Stimulated activated CD4-positive, alpha-beta T cell treated with anti-CD3 and anti-CD28 coated beads, Interleukin-12 subunit alpha, Interleukin-12 subunit beta, amount 100 ng/mL, for 4 hours (primary cell): ENCODE data around the gene CMTM7.

Source experiments
- DNase-seq: peaks from one replicate; pipeline ENCODE4 v3.0.0-alpha.2; 2020

CMTM7 gene

DNA sequence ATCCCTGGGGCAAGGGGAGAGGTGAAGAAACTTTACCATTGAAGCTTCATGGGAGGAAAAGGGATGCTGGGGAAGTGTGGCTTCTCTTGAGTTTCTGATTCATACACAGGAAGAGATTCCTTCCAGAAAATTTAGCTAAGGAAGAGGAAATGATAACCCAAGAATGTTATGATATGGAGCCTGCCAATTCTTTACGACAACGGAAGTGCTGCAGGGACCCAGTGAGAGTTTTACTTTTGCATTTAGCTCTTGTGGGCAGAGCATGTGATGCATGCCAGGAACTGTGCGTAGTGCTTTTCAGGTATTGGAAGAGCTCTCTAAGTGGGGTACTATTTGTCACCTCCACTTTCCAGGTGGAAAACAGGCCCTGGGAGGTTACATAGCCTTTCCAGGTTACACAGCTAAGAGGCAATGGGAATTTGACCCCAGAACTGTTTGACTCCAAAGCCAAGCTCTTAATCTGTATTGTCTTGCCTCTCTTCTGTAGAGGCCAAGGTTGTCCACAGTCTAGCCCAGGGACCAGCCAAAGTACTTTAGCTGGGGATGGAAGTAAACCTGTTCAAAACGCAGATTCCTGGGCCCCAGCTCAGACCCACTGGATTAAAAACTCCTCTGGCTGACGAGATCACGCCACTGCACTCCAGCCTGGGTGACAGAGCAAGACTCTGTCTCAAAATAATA is 23.0 kb downstream of the CMTM7 start:
- no peak for DNase-seq

DNA sequence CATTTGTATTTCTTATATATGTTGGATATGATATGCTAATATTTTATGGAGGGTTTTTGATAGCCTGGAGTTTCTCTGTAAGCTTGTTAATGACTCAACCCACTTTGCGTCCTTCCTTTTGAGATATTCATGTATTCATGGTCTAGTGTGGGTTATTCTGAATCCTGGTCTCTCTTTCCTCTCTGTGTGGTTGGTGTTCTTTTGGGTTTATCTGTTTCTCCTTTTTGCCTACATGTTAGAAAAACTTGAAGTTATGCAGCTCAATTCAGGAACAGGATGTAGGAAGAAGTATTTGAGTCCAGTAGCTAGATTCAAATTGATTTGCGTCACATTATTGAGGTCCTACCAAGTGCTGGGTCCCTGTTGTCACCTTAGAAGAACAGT is 28.1 kb downstream of the CMTM7 start:
- DNase-seq, result no peak

DNA sequence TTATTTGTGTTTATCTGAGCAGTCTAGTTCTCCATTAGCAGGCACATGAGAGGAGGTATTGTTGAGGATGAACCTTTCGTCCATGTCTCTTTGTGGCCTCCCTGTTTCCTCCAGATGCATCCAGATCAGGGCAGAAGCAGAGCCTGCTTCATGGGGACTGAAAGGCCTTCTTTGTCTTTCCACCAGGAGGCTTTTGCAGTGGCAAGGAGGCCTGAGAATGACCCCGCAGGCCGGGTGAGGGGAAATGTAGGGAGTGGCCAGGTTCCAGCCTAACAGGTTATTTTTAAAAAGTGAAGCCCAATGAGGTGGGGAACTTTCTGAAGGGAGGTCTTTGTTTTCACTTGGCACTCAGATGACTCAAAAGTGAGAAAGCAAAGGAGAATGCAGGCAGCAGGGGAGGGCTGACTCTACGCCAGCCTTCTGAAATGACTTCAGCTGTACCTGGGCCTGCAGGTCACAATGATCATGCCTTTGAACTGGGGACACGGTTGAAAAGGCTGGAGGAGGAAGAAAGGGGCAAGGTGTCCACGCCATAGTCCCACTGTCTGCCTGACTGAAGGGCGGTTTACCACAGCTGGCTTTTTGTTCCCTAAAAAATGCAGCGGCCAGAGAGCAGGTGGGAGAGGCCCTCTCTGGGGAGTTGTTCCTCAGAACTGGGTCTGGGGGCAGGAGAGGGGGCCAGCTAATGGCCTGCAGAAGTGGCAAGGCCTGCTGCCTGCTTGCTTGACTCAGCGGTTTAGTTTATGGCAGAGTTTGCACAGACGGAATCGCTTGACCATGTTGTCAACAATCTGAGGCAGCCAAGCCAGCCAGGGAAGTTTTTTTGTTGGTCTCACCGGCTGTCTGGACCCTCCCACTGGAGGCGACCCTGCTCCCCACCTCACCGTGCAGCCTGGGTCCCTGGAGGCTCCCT is 28.7 kb downstream of the CMTM7 start:
- DNase-seq, result no peak

DNA sequence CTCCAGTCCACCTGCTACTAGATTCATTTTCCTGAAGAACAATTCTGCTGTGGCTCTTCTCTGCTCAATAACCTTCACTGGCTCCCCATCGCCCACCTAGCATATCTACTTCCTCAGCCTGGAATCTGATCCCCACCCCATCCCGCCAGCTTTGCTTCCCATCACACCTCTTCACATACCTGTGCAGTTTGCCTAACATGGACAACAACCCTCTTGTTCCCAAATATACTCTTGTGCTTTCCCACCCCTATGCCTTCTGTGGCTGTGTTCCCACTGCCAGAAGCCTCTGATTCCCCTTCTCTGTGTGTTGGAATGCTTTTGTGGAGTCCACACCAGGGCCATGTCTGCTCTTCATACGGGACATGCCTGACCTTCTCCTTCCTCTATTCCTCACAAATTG is 29.5 kb downstream of the CMTM7 start:
- no peak for DNase-seq

DNA sequence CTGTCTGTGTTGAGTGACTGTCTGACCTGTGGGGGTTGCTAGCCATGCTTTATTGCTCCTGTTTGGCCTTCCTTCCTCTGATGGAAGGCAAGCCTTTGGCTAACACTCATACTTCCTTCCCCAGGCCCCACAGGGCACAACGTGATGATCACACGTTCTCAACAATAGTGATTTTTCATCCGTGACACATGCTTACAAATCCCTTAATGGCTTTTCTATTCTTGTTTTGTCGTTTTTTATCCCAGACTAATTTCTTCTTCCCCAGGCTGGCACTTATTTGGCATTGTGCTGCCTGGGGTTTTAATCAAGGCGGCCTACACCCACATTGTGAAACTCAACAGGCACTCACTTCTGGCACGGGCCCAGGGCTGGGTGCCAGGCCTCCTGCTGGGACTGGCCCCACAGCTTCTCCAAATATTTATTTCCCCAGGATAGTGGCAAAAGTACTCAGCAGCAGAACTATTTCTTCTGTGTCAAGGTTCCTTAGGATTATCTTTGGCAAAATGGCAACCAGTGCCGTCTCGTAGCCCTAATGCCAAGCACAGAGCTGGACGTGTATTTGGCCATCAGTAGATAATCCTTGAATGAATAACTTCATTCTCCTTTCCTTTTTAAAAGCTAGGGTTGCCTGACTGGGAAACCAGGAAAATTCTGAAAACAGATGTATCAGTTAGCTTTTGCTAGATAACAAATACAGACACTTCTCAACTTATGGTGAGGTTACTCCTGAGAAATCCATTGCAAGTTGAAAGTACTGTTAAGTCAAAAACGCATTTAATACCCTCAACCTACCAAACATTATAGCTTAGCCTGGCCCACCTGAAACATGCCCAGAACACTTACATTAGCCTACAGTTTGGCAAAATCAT is 30.6 kb downstream of the CMTM7 start:
- DNase-seq, result no peak

DNA sequence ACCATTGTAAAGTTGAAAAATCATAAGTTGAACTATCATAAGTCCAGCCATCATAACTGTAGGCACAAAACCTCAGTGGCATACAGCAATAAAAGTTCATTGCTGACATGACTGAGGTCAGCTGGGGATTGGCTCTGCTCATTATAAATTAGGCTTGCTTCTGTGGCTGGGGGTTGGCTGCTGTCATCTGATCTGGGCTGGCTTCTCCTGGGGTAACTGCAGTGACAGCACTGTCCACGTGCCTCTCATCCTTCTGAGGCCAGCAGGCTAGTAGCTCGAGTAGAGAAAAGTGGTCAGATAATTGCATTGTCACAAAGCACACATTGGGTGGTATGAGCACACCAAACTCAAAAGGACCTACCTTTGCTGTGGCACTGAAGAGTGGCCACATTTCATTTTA is 31.3 kb downstream of the CMTM7 start:
- DNase-seq, result no peak

DNA sequence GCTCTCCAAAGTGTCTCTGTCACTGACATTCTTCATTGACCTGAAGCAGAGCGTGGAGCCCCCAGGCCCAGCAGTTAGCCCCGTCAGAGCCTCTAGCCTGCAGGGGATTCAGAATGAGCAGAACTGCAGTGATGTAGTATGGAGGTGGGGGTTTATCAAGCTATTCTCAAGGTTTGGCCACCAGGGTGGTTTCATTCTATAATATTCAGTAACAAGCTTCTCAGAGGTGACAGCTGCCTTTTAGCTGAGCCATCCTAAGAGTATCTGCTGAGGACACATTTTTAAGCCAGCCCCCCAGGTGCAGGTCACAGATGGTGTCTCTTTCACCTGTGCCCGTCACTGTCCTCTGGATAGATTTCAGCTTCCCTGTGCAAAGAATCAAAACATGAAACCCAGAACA is 31.9 kb downstream of the CMTM7 start:
- DNase-seq, result no peak

DNA sequence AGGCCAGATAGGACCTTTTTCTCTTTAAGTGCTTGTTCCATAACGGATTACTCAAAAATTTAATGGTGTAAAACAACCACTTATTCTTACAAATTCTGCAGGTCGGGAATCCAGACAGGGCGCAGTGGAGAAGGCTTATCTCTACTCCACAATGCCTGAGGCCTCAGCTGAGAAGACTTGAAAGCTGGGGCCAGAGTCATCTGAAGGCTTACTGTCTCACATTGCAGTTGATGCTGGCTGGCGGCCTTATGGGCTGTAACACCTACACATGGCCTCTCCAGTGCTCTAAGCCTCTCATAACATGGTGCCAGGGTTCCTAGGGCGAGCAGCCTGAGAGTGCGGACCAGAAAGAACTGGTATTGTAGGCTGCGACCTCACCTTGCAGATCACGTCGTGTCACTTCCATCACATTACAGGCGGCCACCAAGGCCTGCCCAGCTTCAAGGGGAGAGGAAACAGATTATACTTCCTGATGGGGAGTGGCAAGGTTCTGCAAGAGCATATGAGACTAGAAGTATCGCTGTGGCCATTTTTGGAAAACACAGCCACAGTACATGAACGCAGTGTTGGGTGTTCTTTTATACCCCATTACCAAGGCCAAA is 32.4 kb downstream of the CMTM7 start:
- DNase-seq, result no peak

DNA sequence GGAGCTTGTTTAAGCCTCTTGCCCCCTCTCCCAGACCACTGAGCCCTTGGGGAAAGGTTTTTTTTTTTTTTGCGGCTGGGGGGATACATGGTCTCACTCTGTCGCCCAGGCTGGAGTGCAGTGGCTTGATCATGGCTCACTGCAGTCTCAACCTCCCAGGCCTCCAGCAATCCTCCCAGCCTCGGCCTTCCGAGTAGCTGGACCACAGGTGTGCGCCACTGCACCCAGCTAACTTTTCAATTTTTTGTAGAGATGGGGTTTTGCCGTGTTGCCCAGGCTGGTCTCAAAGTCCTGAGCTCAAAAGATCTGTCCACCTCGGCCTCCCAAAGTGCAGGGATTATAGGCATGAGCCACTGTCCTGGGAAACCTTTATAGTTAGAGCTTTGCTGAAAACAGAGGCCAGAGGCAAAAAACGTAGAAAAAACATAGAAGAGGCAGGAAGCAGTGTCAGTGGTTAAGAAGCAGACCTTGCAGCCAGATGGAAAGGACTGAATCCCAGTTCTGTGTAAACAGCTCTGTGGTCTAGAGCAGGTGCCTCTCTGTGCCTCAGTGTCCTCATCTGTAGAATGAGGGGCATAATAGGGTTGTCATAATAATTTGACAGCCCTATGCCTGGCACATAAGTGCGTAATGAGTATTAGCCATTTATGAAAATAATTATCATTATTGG is 33.1 kb downstream of the CMTM7 start:
- DNase-seq, result no peak

DNA sequence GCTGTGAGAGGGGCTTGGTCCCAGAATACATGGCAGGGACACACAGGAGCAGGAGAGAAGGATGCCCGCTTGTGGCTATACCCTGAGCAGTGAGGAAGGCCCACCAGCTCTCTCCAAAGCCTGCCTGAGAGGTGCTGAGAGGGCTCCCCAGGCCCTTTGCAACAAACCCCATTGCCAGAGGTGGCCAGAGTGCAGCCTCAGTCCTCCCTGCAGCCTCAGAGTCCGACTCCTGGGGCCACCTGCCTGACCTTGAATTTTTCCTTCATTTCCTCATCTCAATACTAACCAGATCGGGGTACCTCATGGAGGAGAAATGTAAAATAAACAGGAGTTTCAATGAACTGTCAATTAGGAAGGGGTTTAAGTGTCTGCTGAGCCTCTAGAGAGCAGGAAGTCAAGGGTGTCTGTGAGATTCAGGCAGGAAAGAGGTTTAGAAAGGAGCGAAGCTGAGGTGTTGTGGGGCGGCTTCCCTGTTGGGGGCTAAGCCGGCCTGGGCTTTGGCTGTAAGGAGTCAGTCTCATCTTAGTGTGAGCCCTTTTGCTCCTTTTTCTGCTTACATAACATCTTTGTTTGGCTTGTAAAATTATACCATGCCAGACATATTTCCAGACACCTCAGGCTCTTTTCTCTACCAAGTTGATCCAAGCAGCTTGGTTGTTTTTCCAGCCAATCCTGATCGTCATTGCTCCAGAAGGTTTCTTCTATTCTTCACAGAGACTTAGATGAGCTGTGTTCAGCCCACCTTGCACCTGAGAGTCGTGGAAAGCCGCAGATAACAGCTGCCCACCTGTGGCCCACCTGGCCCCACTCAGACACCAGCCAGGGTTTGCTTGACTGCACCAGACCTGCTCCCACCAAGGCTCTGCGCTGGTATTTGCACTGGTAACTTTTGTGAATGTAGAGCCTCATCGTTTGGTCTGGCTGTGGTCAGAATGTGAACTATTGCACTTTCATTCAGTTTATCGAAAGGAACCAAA is 36.7 kb downstream of the CMTM7 start:
- no peak for DNase-seq

DNA sequence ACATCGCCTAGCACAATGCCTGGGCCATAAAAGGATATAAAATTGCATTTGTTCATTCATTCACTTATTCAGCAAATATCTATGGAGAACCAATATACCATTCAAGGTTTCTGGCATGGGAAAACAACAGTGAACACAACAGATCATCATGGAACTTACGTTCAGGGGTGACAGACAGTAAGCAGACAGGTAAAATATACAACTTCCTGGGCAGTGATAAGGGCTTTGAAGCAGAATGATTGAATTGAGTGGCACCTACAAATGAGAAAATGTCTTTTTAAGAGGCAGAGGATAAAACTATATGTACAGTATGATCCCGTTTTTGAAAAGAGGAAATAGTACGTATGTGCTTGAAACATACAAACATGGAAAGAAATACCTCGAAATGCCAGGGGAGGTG is 39.2 kb downstream of the CMTM7 start:
- DNase-seq, result no peak

DNA sequence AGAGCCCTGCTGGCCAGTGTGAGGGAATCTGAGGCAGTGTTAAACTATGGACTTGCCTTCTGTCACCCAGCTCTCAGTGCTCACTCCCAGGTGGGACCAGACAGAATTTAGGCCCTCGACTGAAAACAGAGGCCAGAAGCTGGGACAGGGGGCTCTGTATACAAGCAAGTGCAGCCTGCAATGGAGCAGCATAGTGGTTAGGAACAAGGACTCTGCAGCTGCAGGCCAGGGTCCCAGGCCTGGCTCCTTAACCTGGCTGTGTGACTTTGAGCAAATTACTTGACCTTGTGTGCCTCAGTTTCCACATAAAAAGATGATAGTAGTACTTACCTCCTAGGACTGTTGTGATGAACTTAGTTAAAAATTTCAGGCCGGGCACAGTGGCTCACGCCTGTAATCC is 39.8 kb downstream of the CMTM7 start:
- DNase-seq, result no peak

DNA sequence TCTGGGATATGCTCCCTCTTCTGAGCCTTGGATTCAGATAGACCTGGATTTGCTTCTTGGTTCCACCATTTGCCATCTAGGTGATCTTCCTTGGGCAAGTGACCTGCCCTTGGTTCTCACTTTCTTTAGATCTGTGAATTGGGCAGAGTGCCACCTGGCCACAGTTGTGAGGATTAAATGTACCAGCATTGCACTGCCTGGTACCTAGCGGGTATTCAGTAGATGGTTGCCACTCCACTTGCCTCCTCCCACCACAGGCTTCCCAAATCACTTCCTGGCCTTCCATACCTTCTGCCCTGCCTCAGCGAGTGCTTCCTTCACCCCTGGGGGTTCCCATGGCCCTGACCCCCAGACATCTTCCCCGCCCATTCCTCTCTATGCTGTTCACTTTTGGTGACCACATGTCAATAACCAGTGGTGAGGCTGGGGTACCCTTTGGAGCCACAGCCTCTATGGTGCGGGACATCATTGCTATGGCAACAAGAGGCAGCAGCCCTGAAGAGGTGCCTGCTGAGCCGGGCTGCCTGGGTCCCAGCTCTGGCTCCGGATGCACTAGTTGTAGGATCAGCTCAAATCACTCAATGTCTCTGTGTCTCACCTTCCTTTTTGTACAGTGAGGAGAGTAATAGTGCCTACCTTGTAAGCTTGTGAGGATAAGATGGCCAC is 40.5 kb downstream of the CMTM7 start:
- DNase-seq, result no peak

DNA sequence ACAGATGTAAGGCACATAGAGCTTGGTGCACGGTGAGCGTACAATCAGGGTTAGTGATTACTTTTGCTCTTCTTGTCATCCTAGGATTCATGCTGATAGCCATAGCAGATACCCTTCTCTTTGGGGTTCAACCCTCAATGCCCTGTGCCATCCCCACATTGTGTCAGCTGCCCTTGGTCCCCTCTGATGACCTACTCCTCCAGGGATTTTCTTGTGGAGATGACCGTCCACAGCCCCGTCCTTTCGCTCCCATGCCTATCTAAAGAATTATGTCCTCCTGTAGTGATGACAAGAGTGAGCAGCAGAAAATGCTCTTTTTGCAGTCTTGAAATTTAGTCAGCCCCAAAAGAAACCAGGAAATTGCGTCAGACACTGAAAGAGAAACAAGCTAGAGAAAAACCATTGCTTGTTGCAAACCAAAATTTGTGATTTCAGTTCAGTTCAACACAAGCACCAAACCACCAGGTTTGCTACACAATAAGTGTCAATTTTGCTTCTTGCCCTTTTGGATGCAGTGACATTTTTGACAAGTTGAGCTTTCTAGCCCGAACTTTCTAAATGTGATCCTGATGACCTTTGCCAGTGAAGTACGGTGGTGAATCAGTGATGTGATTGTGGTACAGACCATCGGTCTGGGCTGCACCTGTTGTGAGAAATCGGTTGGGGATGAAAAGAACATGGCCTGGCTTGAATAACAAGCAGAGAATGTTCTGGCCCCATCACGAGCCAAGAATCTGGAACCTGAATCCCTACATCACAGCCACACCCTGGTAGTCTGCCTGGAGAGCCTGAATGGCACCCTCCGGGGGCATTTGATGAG is 41.3 kb downstream of the CMTM7 start:
- no peak for DNase-seq

DNA sequence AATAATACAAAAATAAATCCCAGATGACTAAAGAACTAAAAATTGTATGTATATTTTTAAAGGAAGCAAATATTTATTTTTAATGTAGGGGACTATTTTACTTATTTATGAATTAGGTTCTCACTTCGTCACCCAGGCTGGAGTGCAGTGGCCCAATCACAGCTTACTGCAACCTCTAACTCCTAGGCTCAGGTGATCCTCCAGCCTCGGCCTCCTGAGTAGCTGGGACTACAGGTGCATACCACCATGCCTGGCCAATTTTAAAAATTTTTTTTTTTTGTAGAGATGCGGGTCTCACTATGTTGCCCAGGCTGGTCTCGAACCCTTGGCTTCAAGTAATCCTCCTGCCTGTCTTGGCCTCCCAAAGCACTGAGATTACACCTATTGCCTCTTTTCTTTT is 42.6 kb downstream of the CMTM7 start:
- DNase-seq, result no peak

DNA sequence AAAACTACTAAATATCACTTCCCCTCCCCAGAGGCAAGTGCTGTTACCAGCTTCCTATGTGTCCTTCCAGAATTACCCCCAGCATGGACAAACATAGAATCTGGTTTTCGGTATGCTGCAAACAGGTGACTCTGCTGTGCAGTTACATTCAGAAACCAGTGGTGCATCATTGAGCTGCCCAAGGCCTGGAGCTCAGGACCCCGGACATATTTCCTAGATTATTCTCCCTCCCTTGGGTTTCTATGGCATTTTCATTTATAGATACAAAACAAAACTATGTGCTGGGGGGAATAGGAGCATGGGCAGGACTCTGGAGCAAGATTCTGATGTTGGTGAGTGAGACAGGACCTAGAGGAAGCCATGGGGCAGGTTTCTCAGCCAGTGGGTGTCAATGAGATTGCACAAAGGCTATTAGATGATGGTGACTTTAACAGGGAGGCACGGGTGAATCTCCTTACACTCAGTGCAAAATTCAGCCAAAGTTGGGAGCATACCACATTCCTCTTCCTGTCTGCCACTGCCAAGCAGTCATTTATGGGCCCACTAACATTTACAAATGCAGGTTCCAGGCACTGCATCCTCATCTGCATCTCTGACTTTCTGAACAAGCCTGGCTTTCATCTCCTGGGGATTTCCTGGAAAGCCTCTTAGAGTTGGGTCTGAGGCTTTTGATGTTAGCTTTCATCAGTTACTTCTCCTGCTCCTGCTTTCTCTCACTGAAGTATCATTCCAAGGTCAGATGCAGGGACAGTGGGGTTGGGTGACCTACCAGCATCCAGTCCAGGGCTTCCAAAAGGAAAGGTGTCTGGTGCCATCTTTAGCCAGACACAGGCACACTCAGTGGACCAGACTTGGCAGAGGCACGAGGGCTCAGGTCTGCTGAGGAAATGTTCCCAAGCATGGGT is 44.5 kb downstream of the CMTM7 start:
- DNase-seq, result no peak

DNA sequence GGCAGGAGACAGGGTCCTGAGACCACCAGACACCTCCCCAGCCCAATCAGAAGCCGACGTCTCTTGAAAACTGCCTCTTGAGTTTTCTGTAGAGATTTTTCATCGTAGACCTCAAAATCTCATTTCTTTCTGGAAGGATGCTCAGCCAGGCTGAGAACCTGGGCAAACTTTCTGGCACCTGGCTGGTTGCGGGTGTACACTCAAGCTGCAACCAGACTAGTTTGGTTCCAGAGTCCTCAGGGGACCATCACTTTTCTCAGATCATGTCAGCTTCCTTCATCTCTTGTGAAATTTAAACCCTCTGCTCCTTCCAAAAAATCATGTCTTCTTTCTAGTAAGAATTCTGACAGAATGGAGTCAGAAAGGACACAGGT is 45.1 kb downstream of the CMTM7 start:
- no peak for DNase-seq

DNA sequence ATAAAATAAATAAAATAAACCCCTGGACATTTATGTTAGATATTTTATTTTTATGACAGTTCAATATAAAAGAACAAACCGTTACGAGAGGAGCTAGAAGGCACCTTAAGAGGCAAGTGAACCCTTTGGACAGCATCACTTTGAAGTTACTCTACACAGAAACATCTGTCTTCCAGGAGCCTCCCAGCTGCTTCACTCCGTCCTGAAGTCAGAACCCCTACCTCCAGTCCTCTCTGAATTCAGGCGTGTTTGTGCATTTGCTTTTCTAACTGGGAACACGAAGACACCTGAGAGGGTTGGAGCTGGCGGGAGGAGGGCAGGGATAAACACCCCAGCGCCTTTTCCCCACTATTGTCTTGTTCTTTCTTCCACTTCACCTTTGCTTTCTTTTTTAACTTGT is 46.2 kb downstream of the CMTM7 start:
- DNase-seq, result no peak
